Measurements from ENCODE around the gene ANGPTL4. TPM values are rescaled to one million over a fixed set of nuclear protein-coding genes. Genes with fewer than 3 reads are reported as not detected.
"Not testable (repeated sequence)": the region's sequence is repeated elsewhere in the genome, so short reads cannot be mapped to it uniquely, and the experiment has no call there.

Gene ANGPTL4
- polyA plus RNA-seq, 1 donor from 2014 or later, result not detected

- peaks cover 24% of the 10 kb centered on the region for H3K27me3 Mint-ChIP-seq
- peaks cover 0 to 1% (median 0%) of the 10 kb centered on the region in 3 donors for H3K4me1 Mint-ChIP-seq
- H3K4me3 Mint-ChIP-seq, result no peak overlapping the region
- no peak overlapping the region for H3K27ac Mint-ChIP-seq
- no peaks in the 10 kb centered on the region for H3K9me3 Mint-ChIP-seq
- H3K36me3 Mint-ChIP-seq, result no peaks in the 10 kb centered on the region
Observed at GRCh38 chr19:8370176-8371010, 6.4 kb downstream of the ANGPTL4 start.

GRCh38 chr19:8371011-8371804, 7.3 kb downstream of the ANGPTL4 start:
- no peak overlapping the region for H3K27ac Mint-ChIP-seq
- H3K9me3 Mint-ChIP-seq, result no peaks in the 10 kb centered on the region
- peaks cover 16% of the 10 kb centered on the region for H3K27me3 Mint-ChIP-seq
- H3K36me3 Mint-ChIP-seq, result no peaks in the 10 kb centered on the region
- peaks cover 0 to 1% (median 0%) of the 10 kb centered on the region in 3 donors for H3K4me1 Mint-ChIP-seq
- no peak overlapping the region for H3K4me3 Mint-ChIP-seq

GRCh38 chr19:8373867-8374813, 10.2 kb downstream of the ANGPTL4 start:
- Mint-ChIP-seq H3K4me3 (no peak overlapping the region), H3K9me3 (no peaks in the 10 kb centered on the region), H3K27me3 (no peaks in the 10 kb centered on the region), H3K27ac (peak overlapping the region in 1 of 3 donors; percentile 63), H3K36me3 (peaks cover 1% of the 10 kb centered on the region), H3K4me1 (peaks cover 0 to 1% (median 0%) of the 10 kb centered on the region in 3 donors)

GRCh38 chr19:8375766-8376165, 11.8 kb downstream of the ANGPTL4 start:
- H3K27ac Mint-ChIP-seq, H3K9me3 Mint-ChIP-seq, H3K4me3 Mint-ChIP-seq, H3K4me1 Mint-ChIP-seq, H3K36me3 Mint-ChIP-seq, H3K27me3 Mint-ChIP-seq: not testable (repeated sequence)

GRCh38 chr19:8376373-8376974, 12.5 kb downstream of the ANGPTL4 start:
- H3K27me3 Mint-ChIP-seq, H3K27ac Mint-ChIP-seq, H3K9me3 Mint-ChIP-seq, H3K4me1 Mint-ChIP-seq, H3K4me3 Mint-ChIP-seq, H3K36me3 Mint-ChIP-seq: not testable (repeated sequence)

- no peaks in the 10 kb centered on the region for H3K27me3 Mint-ChIP-seq
Observed at GRCh38 chr19:8377598-8377997, 13.6 kb downstream of the ANGPTL4 start.

GRCh38 chr19:8379156-8379891, 15.4 kb downstream of the ANGPTL4 start:
- not testable (repeated sequence) for H3K4me1 Mint-ChIP-seq, H3K9me3 Mint-ChIP-seq, H3K36me3 Mint-ChIP-seq, H3K27ac Mint-ChIP-seq, H3K27me3 Mint-ChIP-seq, H3K4me3 Mint-ChIP-seq

More at GRCh38 chr19:8377598-8377997, 13.6 kb downstream of the ANGPTL4 start:
- Mint-ChIP-seq H3K4me3 (peak overlapping the region in 1 of 4 donors; percentile 33), H3K27ac (no peak overlapping the region), H3K36me3 (peaks cover 3% of the 10 kb centered on the region), H3K4me1 (no peaks in the 10 kb centered on the region), H3K9me3 (no peaks in the 10 kb centered on the region)

GRCh38 chr19:8384569-8384968, 20.6 kb downstream of the ANGPTL4 start:
- H3K4me3 Mint-ChIP-seq, H3K36me3 Mint-ChIP-seq, H3K4me1 Mint-ChIP-seq, H3K9me3 Mint-ChIP-seq, H3K27ac Mint-ChIP-seq, H3K27me3 Mint-ChIP-seq: not testable (repeated sequence)

GRCh38 chr19:8385103-8385502, 21.1 kb downstream of the ANGPTL4 start:
- H3K36me3 Mint-ChIP-seq, H3K4me3 Mint-ChIP-seq, H3K27me3 Mint-ChIP-seq, H3K4me1 Mint-ChIP-seq, H3K27ac Mint-ChIP-seq, H3K9me3 Mint-ChIP-seq: not testable (repeated sequence)

- not testable (repeated sequence) for H3K27ac Mint-ChIP-seq, H3K4me1 Mint-ChIP-seq, H3K4me3 Mint-ChIP-seq, H3K27me3 Mint-ChIP-seq, H3K9me3 Mint-ChIP-seq, H3K36me3 Mint-ChIP-seq
Observed at GRCh38 chr19:8385566-8385965, 21.6 kb downstream of the ANGPTL4 start.

- H3K27ac Mint-ChIP-seq, H3K4me3 Mint-ChIP-seq, H3K9me3 Mint-ChIP-seq, H3K27me3 Mint-ChIP-seq, H3K4me1 Mint-ChIP-seq, H3K36me3 Mint-ChIP-seq: not testable (repeated sequence)
Observed at GRCh38 chr19:8386419-8386818, 22.5 kb downstream of the ANGPTL4 start.

- Mint-ChIP-seq H3K27me3 (no peaks in the 10 kb centered on the region), H3K27ac (no peak overlapping the region), H3K36me3 (no peaks in the 10 kb centered on the region), H3K4me3 (peak overlapping the region in 2 of 4 donors; percentile 25 to 66), H3K9me3 (no peaks in the 10 kb centered on the region), H3K4me1 (peaks cover 0 to 10% (median 9%) of the 10 kb centered on the region in 3 donors)
Observed at GRCh38 chr19:8386990-8387389, 23.0 kb downstream of the ANGPTL4 start.

GRCh38 chr19:8387688-8388611, 24.0 kb downstream of the ANGPTL4 start:
- Mint-ChIP-seq H3K36me3 (no peaks in the 10 kb centered on the region), H3K27me3 (no peaks in the 10 kb centered on the region), H3K27ac (peak overlapping the region in 1 of 3 donors; percentile 26), H3K4me3 (peak overlapping the region in 3 of 4 donors; percentile 48 to 63 (median 52)), H3K9me3 (no peaks in the 10 kb centered on the region), H3K4me1 (peaks cover 1 to 12% (median 10%) of the 10 kb centered on the region in 3 donors)

Data from IgD-negative memory B cell (primary cell).